WTC11 (cell line): ENCODE measurements around the gene ABCG4. TPM values are rescaled to one million over a fixed set of nuclear protein-coding genes. Genes with fewer than 3 reads are reported as not detected.
"Not testable (repeated sequence)": the region's sequence is repeated elsewhere in the genome, so short reads cannot be mapped to it uniquely, and the experiment has no call there.

Source experiments
- ATAC-seq: fragments of 200-7000 bp; cut with Tn5 transposase; 2 replicates; pipeline ENCODE4 v1.10.0; 2021; ENCODE audit warnings: mild to moderate bottlenecking, moderate library complexity
- CTCF ChIA-PET: fragments of 300-600 bp; sonication (Branson Sonifier 250); formaldehyde crosslinking; loops from one replicate; lab custom pipeline; 2021; ENCODE audit warnings: antibody characterized with exemption; lab: Charles Lee
- POLR2A ChIA-PET: fragments of 350-600 bp; sonication (Branson Sonifier 250); formaldehyde crosslinking; loops from one replicate; lab custom pipeline; 2021; ENCODE audit warnings: antibody characterized with exemption; lab: Charles Lee
- DNase-seq: peaks from one replicate; pipeline ENCODE4 v3.0.0; 2021; ENCODE audit warnings: low spot score
- H3K27ac Mint-ChIP-seq: 2 replicates; pipeline ENCODE4 v1.8.0; 2021; ENCODE audit warnings: mixed read lengths
- H3K27me3 Mint-ChIP-seq: 2 replicates; pipeline ENCODE4 v1.8.0; 2021; ENCODE audit warnings: low read depth, mild to moderate bottlenecking, moderate library complexity, mixed read lengths
- H3K36me3 Mint-ChIP-seq: 2 replicates; pipeline ENCODE4 v1.8.0; 2021; ENCODE audit warnings: mixed read lengths
- H3K4me1 Mint-ChIP-seq: 2 replicates; pipeline ENCODE4 v1.8.0; 2022; ENCODE audit warnings: mixed read lengths
- H3K4me3 Mint-ChIP-seq: 2 replicates; pipeline ENCODE4 v1.8.0; 2021; ENCODE audit warnings: mild to moderate bottlenecking, moderate library complexity, mixed read lengths
- H3K9me3 Mint-ChIP-seq: 2 replicates; pipeline ENCODE4 v1.8.0; 2021; ENCODE audit warnings: mixed read lengths
- HMGXB4 ChIP-seq: sonication (generic); formaldehyde crosslinking; IDR thresholded peaks from 2 replicates; pipeline ENCODE4 v1.8.1; 2023; ENCODE audit warnings: mild to moderate bottlenecking, moderate library complexity, missing genetic modification reagents
- JAZF1 ChIP-seq: fragments of 250-450 bp; sonication (Bioruptor Pico); IDR thresholded peaks from 2 replicates; pipeline ENCODE4 v1.9.0; 2021; ENCODE audit warnings: moderate library complexity, mild to moderate bottlenecking, inconsistent platforms
- RORB ChIP-seq: fragments of 250-450 bp; sonication (Bioruptor Pico); IDR thresholded peaks from 2 replicates; pipeline ENCODE4 v1.9.0; 2021; ENCODE audit warnings: mild to moderate bottlenecking
- ZBTB21 ChIP-seq: sonication (generic); formaldehyde crosslinking; IDR thresholded peaks from 2 replicates; pipeline ENCODE4 v1.8.1; 2023; ENCODE audit warnings: mild to moderate bottlenecking, missing genetic modification reagents, borderline replicate concordance
- ZNF121 ChIP-seq: sonication (generic); formaldehyde crosslinking; IDR thresholded peaks from 2 replicates; pipeline ENCODE4 v1.8.0; 2023; ENCODE audit warnings: missing genetic modification reagents
- total RNA-seq: library from RNA; stranded (reverse); gene quantifications from 3 replicates; pipeline ENCODE4 v1.2.3, GENCODE V29; 2021
- TF ChIP-seq, protein P1 (sequence below): sonication (generic); formaldehyde crosslinking; IDR thresholded peaks from 2 replicates; pipeline ENCODE4 v1.8.0; 2022; ENCODE audit warnings: mild to moderate bottlenecking, missing genetic modification reagents
- TF ChIP-seq, protein P2 (sequence below): fragments of 250-450 bp; sonication (Bioruptor Pico); IDR thresholded peaks from 2 replicates; pipeline ENCODE4 v1.9.0; 2021; ENCODE audit warnings: moderate library complexity, mild to moderate bottlenecking, inconsistent platforms, borderline replicate concordance
- TF ChIP-seq, protein P3 (sequence below): sonication (generic); formaldehyde crosslinking; IDR thresholded peaks from 2 replicates; pipeline ENCODE4 v1.8.1; 2022; ENCODE audit warnings: low read depth, missing genetic modification reagents, borderline replicate concordance

ABCG4 gene
- total RNA-seq, 1 experiment from 2014 or later: 4.4 TPM

GRCh38 chr11:119179983-119180382 is 31.1 kb downstream of the ABCG4 start:
- no peaks in the 10 kb centered on the region for H3K9me3 Mint-ChIP-seq
- no peak overlapping the region for H3K4me3 Mint-ChIP-seq
- ChIA-PET CTCF (interaction anchor here (0.7 to 0.8 kb wide), 2 partner anchors 35 to 784 kb away, joined by 3 read pairs; no protein-coding TSS in a partner anchor), POLR2A (no interaction called here)
- DNase-seq: no peak
- peaks cover 6% of the 10 kb centered on the region; the same call in 1 of the 2 replicates for H3K36me3 Mint-ChIP-seq
- no peaks in the 10 kb centered on the region for H3K4me1 Mint-ChIP-seq
- no peak overlapping the region for H3K27ac Mint-ChIP-seq
- TF ChIP-seq HMGXB4 (CRISPR knock-in tag) (no peak), RORB (CRISPR knock-in tag) (no peak), ZBTB21 (CRISPR knock-in tag) (no peak)
- TF ChIP-seq, protein P1, sequence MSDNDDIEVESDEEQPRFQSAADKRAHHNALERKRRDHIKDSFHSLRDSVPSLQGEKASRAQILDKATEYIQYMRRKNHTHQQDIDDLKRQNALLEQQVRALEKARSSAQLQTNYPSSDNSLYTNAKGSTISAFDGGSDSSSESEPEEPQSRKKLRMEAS: no peak
- ATAC-seq: no peak
- no peaks in the 10 kb centered on the region for H3K27me3 Mint-ChIP-seq

GRCh38 chr11:119180729-119181676 is 32.2 kb downstream of the ABCG4 start:
- Mint-ChIP-seq H3K36me3 (peaks cover 3% of the 10 kb centered on the region; the same call in 1 of the 2 replicates), H3K4me3 (no peak overlapping the region), H3K4me1 (no peaks in the 10 kb centered on the region), H3K9me3 (no peaks in the 10 kb centered on the region), H3K27ac (no peak overlapping the region), H3K27me3 (no peaks in the 10 kb centered on the region; the same call in 1 of the 2 replicates)
- CTCF ChIA-PET: interaction anchor here (0.6 to 1.2 kb wide), 4 partner anchors 12 to 785 kb away, joined by 3 to 4 read pairs (median 3); partner anchors contain the start of gene NLRX1
- ATAC-seq (no peak), DNase-seq (no peak)
- TF ChIP-seq, protein P2, sequence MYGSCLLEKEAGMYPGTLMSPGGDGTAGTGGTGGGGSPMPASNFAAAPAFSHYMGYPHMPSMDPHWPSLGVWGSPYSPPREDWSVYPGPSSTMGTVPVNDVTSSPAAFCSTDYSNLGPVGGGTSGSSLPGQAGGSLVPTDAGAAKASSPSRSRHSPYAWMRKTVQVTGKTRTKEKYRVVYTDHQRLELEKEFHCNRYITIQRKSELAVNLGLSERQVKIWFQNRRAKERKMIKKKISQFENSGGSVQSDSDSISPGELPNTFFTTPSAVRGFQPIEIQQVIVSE (CRISPR knock-in tag): no peak
- peak; percentile 42; the same call in 1 of the 2 replicates for TF ChIP-seq ZNF121 (CRISPR knock-in tag)
- POLR2A ChIA-PET: no interaction called here

DNA sequence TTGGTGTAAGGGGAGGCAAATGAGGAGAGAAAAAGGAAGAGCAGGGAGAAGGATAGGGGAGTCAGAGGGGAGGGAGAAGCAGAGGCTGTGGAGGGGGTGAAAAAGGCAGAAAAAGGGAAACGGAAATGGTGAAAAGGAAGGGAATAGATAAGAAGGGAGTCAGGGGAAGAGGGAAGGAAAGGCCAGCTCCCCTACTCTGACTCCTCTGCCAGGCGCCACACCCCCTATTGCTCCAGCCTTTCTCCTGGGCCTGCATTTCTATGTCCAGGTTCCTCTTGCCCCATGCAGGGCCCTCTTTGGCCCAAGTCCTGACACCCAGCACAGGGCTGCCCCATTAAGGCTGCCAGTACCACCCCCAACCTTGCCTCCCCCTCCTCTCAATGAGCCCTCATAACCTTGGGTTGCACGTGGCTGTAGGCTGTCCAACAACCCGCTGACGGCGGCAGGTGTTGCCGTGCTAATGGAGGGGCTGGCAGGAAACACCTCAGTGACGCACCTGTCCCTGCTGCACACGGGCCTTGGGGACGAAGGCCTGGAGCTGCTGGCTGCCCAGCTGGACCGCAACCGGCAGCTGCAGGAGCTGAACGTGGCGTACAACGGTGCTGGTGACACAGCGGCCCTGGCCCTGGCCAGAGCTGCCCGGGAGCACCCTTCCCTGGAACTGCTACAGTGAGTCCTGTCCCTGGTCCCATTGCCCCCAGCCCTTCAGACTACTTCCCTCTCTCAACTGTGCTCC is 33.0 kb downstream of the ABCG4 start:
- no peaks in the 10 kb centered on the region for H3K9me3 Mint-ChIP-seq
- no peaks in the 10 kb centered on the region; the same call in 1 of the 2 replicates for H3K27me3 Mint-ChIP-seq
- H3K27ac Mint-ChIP-seq: no peak overlapping the region
- TF ChIP-seq, protein P3, sequence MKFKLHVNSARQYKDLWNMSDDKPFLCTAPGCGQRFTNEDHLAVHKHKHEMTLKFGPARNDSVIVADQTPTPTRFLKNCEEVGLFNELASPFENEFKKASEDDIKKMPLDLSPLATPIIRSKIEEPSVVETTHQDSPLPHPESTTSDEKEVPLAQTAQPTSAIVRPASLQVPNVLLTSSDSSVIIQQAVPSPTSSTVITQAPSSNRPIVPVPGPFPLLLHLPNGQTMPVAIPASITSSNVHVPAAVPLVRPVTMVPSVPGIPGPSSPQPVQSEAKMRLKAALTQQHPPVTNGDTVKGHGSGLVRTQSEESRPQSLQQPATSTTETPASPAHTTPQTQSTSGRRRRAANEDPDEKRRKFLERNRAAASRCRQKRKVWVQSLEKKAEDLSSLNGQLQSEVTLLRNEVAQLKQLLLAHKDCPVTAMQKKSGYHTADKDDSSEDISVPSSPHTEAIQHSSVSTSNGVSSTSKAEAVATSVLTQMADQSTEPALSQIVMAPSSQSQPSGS (CRISPR knock-in tag): no peak
- TF ChIP-seq JAZF1 (CRISPR knock-in tag): no peak
- TF ChIP-seq, all 79 proteins: peak for 0
- CTCF ChIA-PET: interaction anchor here (1.2 kb wide), 2 partner anchors 13 to 24 kb away, joined by 3 to 4 read pairs; partner anchors contain the start of gene NLRX1
- no peak for DNase-seq
- POLR2A ChIA-PET: no interaction called here
- Mint-ChIP-seq H3K36me3 (peaks cover 3% of the 10 kb centered on the region; the same call in 1 of the 2 replicates), H3K4me3 (no peak overlapping the region), H3K4me1 (no peaks in the 10 kb centered on the region)
- ATAC-seq: no peak

- H3K9me3 Mint-ChIP-seq, DNase-seq, H3K27me3 Mint-ChIP-seq, H3K4me3 Mint-ChIP-seq, H3K4me1 Mint-ChIP-seq, H3K27ac Mint-ChIP-seq, ATAC-seq, POLR2A ChIA-PET, H3K36me3 Mint-ChIP-seq: not testable (repeated sequence)
- CTCF ChIA-PET: interaction anchor here (1.2 to 2.0 kb wide), 3 partner anchors 11 to 34 kb away, joined by 3 to 8 read pairs (median 5); no protein-coding TSS in a partner anchor
These were observed 35.5 kb downstream of the ABCG4 start for GRCh38 chr11:119184399-119184798.
